DMS153 treated with DMSO at 0.1 percent for 48 hours (cell line): ENCODE data around the gene NOL6.
"Not testable (repeated sequence)": the region's sequence is repeated elsewhere in the genome, so short reads cannot be mapped to it uniquely, and the experiment has no call there.

ENCODE experiments used
- DNase-seq: peaks from one replicate; lab custom pipeline; 2025; ENCODE audit not compliant: unreplicated experiment; lab: John Stamatoyannopoulos, UW

Gene NOL6

GRCh38 chr9:33472171-33472880, 1.4 kb downstream of the NOL6 start:
- DNase-seq: no peak

DNA sequence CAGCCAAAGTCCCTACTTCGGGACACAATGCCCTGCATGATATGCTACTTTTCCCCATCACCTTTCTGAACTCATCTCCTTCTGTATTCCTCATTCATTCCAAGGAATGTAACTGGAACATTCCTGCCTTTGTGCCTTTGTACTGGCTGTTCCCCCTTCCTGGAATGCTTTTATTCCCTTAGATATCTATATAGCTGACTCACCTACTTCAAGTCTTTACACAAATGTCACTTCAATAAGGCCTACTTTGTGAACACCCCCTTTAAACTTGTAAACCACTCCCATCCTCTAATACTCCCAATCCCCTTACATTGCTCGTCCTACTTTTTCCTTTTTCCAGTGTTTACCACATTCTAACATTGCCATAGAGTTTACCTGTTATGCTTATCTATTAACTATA, 2.4 kb downstream of the NOL6 start:
- DNase-seq: no peak

GRCh38 chr9:33469891-33470290, 3.8 kb downstream of the NOL6 start:
- DNase-seq: no peak

DNA sequence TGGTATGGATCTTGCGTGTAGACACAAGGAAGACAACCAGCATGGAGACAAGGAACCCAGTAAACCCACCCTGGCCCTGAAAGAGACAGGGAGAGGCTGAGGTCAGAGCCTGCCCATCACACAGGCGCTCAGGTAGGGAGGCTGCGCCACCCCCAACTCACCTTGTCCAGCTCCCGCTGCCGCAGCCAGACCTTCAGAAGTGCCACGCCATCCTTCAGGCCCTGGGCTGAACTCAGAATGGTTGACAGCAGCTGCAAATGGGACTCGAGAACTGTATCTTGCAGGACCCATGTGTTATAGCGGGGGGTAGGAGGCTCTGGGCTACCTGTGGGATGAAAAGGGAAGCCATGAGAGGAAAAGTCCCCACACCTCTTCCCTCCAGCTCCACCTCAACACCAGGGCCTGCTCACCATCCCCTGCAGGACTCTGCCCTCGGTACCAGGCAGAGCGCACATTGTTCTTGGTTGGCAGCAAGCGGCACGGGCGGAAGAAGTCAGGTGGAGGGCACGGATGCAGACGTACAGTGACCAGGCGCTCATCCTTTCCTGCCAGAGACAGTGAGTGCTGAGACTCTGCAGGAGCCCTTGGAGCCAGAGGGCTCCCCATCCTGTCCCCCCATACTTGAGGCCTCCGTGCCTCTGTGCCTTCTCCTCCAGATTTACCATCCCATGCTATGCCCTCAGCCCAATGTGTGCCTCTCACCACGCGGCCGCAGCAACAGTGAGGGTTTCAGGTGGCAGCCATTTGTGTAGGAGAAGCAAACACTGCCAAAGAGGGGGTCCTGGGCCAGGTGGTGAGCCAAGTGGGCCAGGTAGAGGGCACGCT, 4.7 kb downstream of the NOL6 start:
- no peak for DNase-seq

DNA sequence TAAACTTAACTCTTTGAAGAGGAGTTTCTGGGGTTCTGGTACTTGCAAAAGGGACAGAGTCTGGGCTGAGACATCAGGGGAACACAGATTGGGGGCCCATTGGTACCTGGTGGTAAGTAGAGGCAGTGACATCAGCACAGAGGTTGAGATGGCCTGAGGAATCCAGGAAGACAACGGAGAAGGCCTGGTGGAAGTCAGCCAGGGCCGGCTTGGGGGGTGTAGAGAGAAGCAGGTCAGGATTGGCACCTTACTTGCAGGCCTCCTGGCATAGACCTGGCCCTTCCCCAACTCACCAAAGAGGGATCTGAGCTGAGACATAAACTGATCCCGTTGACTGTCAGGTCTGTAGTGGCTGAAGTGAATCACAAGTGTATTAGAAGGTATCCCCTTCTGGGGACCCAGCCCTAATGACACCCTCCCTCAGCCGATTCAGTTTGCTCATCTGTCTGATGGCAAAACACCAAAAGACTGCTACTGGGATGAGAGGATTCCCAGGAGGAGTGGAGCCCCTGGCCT, 5.5 kb downstream of the NOL6 start:
- no peak for DNase-seq

DNA sequence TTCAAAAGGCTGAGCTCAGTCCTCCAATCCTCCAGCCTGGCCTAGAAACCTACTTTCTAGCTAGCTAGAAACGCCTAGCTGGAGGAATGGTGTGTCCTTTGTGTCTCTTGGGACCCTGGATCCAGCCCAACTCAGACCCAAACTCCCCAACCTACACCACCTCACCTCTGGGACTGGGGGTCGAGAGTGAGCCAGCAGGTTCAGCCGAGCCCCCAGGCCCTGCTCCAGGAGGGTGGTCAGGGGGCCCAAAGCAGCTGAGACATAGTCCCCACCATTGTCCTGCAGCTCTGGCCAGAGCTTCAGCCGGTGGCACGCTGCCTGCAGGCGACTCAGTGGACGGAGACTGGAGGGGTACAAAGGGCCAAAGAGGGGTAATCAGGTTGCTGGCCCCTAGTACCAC, 6.2 kb downstream of the NOL6 start:
- no peak for DNase-seq

DNA sequence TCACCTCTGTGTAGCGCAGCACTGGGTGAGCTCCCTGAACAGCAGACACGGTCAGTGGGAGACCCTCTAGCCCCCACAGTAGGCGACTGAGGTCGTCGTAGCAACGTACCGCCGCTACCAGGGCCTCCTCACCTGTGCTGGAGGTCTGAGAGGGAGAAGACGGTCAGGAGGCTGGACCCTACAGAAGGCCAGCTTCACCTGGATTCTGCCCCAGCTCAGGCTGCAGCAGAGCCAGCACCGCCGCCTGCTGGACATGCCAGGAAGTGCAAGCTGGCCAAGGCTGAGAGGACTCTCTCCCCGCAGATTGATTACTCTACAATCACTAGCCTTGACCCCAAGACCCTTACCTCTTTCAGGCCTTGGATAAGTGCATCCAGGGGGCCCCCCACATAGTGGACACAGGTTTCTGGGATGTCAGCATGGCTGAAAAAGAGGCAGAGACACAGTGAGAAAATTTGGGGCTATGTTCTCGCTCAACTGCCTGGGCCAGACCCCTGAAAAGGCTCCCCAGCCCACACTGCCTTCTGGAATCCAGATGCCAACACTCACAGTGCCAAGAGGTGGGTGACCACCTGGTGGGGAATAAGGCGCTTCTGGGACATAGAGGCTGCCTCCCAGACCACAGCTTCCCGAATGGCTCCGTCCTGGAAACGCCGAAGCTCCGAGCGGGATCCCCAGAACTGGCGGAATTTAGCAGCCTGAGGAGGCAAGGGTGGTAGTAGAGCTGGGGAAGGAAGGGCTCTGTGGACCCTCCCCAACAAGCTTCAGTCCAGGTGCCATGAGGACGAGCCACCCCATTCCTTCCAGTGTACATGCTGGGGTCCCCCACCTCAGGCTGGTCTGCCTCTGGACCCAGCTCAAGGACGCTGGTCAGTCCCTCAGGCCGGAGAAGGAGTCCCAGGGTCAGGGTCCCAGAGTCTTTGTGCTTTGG, 6.9 kb downstream of the NOL6 start:
- peak; percentile 5 for DNase-seq

DNA sequence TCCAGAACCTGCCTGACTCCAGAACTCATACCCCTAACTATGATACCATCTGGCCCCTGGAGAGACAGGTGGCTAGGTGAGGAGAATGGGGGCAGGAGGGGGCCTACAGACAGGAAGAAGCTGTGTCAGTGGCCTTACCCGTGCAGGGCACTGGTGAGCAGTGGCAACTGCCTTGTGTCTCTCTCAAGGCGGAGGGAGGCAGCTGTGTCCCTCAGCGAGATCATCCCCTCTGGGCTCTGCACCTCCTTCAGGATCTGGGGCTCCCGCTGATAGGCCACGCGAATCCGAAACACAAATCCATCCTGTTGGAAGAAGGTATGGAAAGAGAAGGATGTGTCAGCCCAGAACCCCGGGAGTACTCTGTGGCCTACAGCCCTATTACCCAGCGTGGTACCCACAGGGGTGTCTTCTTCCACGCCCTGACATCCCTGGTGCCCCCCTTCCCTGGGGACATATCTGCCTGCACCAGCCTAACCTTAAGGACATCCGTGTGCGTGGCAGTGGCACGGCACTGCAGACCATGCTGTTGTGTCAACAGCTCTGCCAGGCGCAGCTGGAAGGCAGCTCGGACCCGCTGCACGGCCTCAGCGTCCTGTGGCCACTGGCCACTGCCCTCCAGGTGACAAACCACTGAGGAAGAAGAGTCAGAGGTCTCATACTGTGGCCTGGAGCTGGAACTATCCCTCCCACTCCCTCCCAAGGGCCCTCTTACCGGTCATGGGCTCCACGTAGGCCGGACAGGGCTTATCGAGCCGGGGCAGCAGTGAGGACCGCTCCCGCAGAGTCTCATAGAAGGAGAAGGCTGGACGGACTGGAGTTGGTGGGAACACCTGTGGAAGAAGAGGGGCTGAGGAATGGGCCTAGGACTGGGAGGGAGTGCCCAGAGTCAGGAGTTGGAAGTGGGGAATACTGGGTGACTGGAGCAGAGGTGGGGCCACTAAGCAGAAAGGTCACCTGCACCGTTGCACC, 7.8 kb downstream of the NOL6 start:
- DNase-seq: no peak

DNA sequence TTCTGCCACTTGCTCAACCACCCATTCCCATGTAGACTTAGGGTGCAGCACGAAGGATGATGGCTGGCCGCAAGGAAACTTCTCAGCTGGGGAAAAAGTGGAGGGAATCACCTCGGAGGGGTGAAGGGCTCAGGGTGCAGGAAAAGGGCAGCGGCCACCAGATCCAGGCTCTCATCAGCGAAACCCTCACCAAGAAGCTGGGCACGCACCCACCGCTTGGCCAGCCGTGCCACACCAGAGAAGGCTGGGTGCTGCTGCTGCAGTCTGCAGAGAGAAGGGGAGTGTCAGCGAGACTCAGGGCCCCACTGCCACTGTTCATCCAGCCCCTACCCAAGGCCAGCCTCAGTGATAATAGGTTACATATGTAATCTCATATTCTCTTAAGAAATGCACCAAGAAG, 8.6 kb downstream of the NOL6 start:
- no peak for DNase-seq

DNA sequence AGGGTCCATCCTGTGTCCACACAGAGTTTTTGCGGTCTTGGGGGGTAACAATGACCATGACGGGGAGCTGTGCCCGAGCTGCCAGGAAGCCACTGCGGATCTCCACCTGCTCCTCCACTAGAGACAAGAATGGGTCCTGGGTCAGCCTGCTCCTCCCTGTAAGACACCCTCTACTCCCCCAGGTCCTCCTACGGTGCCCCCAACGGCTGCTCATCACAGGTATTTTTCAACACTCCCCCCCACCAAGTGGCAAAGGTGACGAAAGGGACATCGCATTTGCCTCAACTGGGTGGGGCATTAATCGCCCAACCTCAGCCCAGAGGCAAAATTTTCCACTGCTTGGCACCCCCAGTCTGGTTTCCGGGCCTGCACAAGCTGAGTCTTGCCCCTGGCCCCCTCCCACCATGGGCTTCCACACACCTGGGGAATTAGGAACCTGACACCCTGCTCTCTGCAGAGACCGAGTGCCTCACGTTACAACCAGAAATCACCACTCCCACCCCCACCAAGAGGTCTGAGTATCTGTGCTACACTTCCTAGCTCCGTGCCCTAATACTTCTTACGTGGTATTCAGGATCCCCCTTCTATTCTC, 9.6 kb downstream of the NOL6 start:
- DNase-seq: no peak

DNA sequence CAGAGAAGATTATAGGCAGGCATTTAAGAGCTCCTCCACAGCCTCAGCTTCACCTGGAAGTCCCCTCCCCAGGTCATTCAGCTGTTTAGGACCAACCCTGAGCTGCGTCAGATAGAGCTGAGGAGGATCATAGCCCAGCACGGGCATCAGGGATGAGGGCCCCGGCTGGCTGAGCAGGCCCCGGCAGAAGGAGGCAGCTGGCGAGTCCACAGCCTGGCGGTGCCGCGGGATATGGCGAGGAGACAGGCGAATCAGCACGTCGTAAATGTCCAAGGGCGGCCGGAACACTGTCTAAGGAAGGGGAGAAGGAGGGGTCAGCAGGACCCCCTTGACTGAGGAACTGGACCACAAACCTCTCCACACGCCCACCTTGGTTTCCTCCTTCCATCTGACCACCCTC, 10.6 kb downstream of the NOL6 start:
- DNase-seq: no peak

DNA sequence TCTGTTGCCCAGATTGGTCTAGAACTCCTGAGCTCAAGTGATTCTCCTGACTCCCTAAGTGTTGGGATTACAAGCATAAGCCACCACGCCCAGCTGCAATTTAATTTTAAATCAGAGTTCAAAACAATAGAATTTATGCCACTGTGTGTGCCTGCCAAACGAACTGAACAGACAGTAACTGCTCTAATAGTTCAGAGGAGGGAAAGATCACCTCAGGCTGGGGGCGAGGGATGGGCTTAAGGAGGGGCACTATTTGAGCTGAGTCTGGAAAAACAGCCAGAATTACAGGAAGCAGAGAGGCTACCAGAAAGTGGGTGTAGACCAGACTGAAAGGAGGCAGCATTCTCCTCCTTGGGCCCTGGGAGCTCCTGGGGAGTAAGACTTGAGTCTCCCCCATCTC, 12.2 kb downstream of the NOL6 start:
- DNase-seq: no peak

- no peak for DNase-seq
These were observed 12.9 kb downstream of the NOL6 start for GRCh38 chr9:33460854-33461253.

DNA sequence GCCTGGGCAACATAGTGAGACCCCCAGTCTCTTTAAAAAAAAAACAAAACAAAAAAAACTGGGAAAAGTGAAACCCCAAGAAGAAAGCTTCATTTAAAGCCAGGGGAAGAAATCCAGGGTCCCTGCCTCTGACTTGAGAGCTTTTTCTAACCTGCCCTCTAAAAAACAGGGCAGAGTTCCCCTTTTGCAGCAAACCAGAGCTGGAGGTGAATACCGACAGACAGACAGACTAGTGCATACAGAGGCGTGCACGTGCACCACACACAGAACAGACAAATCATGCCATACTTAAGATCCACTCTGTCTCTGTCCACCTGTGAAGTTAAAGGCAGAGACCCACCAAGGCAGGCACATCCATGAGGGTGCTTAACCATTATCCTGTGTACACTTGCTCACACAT, 14.6 kb downstream of the NOL6 start:
- no peak for DNase-seq

DNA sequence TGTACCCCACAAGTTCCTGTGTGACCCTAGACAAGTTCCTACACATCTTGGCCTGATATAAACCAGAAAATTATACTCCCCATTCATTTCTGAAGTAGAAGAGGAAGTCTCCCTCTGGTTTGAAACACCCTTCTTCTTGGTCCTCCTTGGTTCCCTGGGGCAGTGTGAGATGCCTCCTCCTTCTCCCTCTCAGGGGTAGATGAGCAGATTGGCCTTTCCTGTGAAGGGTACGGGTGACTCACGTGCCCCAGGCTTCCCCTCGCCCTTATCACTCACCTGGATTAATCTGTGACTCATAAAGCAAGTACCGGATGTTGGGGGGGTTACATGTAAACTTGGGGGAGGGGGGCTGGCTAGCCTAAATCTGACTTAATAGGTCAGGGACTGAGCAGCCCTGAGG, 15.3 kb downstream of the NOL6 start:
- DNase-seq: no peak

DNA sequence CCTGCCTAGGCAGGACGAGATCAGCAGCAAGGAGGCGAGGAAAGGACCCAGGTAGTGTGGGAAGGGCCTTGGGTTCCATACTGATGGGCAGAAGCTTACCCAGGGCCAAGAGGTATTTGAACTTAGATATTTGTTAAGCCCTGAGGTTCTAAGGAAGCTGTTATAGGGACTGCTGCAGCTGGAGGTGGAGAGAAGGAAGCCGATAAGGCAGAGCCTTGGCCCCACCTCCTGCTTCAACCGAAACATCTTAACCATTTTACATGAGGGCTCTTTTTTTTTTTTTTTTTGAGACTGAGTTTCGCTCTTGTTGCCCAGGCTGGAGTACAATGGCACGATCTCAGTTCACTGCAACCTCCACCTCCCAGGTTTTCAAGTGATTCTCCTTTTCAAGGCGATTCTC, 17.8 kb downstream of the NOL6 start:
- DNase-seq: no peak

DNA sequence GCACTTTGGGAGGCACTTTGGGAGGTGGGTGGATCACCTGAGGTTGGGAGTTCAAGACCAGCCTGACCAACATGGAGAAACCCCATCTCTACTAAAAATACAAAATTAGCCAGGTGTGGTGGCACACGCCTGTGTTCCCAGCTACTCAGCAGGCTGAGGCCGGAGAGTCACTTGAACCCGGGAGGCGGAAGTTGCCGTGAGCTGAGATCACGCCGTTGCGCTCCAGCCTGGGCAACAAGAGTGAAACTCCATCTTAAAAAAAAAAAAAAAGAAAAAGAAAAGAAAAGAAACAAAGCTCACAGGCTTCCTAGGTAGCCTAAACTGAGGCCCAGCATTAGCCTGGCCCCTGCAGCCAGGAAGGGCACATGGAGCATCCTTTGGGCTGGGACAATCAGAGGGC, 18.3 kb downstream of the NOL6 start:
- DNase-seq: not testable (repeated sequence)

DNA sequence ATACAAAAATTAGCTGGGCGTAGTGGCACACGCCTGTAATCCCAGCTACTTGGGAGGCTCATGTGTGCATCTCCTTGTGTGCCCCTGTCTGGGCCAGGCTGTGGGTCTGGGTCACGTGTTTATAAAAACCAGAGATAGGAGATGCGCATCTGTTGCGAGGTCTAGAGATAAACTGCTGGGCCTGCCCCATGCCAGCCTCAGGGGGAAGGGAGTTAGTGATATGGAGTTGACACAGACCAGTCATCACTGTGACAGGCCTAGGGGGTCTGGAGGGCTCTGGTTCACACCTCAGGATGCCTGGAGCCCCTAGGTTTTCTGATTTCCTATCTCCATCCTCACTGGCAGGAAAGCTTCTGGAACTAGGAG, 19.1 kb downstream of the NOL6 start:
- DNase-seq: not testable (repeated sequence)

DNA sequence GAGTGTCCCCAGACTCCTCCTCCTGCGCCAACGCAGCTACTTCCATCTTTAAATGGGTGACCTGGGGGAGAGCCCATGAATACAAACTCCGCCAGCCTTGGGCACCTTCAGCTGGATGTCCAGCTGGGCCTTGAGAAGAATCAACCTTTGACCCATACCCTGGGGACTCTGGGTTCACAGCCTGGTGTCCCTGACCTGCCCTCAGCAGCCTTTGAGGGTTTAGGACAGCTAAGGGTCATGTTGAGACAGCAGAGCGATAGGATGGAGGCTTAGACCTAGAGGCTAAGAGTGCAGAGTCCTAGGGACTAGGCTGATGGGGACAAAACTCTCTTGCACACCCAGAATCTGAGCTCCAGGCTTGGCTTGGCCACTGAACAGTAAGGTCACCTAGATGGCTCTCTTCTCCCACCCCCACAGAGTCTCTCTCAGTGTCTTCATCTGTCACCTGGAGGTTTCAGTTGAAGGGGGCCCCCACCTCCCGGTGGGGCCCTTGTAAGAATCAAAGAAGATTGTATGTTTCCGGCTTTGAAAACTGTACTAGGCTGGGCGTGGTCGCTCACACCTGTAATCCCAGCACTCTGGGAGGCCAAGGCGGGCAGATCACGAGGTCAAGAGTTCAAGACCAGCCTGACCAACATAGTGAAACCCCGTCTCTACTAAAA, 19.6 kb downstream of the NOL6 start:
- DNase-seq: no peak
